AG09309 (cell line): ENCODE measurements around the gene KBTBD2.
"Not testable (repeated sequence)": the region's sequence is repeated elsewhere in the genome, so short reads cannot be mapped to it uniquely, and the experiment has no call there.

ENCODE experiments used
- DNase-seq: peaks from one replicate; pipeline ENCODE4 v3.0.0-alpha.2; 2010; ENCODE audit warnings: low read depth
- H3K4me3 ChIP-seq: 2 replicates; pipeline ENCODE4 v1.5.1; 2011; ENCODE audit warnings: mild to moderate bottlenecking, low read depth, low read length, moderate library complexity; ENCODE audit not compliant: control insufficient read depth
- TF ChIP-seq, protein P1 (sequence below): IDR thresholded peaks from 2 replicates; pipeline ENCODE4 v1.5.1; 2011; ENCODE audit warnings: mild to moderate bottlenecking, low read depth, low read length, inconsistent platforms; ENCODE audit not compliant: insufficient read depth, control insufficient read depth; ENCODE audit errors: missing control alignments

The KBTBD2 gene

DNA sequence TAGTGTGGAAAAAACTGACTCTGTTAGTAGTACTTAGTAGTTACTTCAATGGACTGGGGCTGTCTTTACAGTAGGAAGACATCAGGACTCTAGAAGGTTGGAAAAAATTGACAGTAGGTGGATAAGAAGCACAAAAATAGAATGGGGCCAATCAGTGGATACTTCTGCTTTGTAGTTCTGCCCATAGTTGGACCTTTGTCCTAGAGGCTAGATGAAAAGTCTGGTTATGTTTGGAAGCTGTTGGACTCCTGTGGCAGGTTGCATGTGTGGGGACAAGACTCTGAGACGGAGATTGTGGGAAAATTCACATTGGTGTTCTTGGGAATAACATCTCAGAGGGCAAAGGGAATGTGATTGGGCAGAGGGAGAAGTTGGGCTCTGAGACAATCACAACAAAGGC lies 18.6 kb upstream of the KBTBD2 start:
- TF ChIP-seq, protein P1, sequence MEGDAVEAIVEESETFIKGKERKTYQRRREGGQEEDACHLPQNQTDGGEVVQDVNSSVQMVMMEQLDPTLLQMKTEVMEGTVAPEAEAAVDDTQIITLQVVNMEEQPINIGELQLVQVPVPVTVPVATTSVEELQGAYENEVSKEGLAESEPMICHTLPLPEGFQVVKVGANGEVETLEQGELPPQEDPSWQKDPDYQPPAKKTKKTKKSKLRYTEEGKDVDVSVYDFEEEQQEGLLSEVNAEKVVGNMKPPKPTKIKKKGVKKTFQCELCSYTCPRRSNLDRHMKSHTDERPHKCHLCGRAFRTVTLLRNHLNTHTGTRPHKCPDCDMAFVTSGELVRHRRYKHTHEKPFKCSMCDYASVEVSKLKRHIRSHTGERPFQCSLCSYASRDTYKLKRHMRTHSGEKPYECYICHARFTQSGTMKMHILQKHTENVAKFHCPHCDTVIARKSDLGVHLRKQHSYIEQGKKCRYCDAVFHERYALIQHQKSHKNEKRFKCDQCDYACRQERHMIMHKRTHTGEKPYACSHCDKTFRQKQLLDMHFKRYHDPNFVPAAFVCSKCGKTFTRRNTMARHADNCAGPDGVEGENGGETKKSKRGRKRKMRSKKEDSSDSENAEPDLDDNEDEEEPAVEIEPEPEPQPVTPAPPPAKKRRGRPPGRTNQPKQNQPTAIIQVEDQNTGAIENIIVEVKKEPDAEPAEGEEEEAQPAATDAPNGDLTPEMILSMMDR, result no peak
- no peak overlapping the region for H3K4me3 ChIP-seq
- no peak for DNase-seq

DNA sequence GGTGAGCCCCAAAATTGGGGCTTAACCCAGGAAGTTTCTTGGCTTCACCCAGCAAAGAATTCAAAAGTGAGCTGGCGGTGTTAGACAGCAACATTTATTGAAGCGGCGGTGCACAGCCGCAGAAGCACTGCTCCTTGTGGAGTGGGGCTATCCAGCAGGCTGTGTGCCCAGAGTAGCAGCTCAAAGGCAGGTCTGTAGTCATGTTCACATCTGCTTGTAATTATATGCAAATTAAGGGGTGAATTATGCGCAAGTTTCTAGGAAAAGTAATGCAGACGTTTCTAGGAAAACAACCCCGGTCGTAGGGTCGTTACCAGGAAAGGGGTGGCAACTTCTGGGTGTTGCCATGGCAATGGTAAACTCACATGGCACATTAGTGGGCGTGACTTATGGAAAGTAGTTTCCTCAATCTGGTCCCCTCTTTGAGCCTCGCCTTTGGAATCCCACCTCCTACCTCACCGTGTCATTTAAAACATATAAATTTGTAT lies 13.7 kb upstream of the KBTBD2 start:
- TF ChIP-seq, protein P1, result peak; percentile 13
- peak overlapping the region; percentile 7 for H3K4me3 ChIP-seq
- DNase-seq, result peak; percentile 65

DNA sequence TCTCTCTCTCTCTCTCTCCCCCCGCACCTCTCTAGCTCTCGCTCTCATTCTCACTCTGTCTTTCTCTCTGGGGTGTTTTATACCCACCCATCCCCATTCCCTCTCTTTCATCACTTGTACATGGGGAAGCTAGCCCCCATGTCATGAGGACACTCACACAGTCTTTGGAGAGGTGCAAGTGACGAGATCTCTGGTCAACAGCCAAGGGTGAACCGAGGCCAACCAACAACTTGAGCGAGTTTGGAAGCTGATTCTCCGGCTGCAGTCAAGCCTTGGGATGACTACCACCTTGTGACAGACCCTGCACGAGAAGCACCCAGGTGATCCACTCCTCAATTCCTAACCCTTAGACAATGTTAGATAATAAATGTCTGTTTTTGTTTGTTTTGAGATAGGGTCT lies 10.1 kb upstream of the KBTBD2 start:
- TF ChIP-seq, protein P1, result no peak
- DNase-seq, result no peak
- H3K4me3 ChIP-seq, result no peak overlapping the region

DNA sequence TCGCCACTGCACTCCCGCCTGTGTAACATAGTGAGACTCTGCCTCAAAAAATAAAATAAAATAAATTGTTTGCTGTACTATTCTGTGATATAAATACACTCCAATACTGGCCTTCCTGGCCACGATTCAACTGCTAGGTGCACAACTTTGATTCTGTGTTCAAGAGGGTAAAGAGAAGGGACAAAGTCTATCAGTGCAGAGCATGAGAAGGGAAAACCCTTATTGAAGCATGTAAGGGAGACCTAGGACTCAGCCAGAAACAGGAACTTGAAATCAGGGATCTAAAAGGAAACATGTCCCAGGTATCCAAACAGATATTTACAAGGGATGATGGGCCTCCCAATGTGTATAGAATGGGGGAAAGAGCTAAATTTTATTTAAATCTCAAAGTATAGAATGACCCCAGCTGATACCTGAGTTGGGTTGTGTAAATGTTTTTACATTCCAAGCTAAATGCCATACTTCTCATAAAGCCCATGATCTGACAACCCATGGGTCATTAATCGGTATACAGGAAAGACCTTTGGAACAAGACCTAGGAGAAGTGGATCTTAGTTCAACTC lies 9.0 kb upstream of the KBTBD2 start:
- no peak overlapping the region for H3K4me3 ChIP-seq
- TF ChIP-seq, protein P1, result no peak
- no peak for DNase-seq

DNA sequence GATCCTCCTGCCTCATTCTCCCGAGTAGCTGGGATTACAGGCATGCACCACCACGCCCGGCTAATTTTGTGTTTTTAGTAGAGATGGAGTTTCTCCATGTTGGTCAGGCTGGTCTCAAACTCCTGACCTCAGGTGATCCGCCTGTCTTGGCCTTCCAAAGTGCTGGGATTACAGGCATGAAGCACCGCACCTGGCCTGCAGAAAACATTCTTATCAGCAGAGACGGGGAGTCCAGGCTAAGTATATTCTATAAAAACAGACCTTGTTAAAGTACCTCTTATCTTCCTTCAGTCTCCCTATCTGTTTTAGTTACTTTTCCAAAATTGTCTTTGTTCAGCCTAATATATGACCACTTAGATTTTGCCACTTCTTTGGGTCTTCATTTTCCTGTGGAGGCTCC lies 5.8 kb upstream of the KBTBD2 start:
- not testable (repeated sequence) for DNase-seq, H3K4me3 ChIP-seq

DNA sequence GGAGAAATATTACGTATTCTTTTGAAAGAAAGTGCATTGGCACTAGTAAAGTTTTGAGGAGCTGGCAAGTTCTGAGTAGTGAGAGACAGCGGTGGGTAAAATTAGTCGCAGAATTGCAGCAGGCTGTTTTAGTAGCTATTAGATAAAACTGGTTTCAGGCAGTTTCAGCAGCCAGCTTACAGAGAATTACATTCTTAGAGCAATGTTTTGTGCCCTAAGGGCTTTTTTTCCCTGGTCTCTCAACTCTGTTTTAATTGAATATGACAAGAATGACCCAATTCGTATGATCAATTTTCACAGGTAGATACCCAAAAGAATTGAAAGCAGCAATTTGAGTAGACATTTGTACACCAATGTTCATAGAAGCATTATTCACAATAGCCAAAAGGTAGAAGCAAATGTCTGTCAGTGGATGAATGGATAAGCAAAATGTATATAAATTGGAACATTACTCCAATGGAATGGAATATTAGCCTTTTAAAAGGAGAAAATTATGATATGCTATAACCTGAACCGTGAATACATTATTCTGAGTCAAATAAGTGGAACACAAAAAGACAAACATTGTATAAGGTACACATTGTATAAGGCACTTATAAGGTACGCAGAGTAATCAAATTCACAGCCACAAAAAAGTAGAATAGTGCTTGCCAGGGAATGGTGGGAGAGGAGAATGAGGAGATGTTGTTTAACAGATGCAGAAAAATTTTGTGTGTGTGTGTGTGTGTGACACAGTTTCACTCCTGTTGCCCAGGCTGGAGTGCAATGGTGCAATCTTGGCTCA lies 5.2 kb upstream of the KBTBD2 start:
- TF ChIP-seq, protein P1, result no peak
- no peak overlapping the region for H3K4me3 ChIP-seq
- no peak for DNase-seq

DNA sequence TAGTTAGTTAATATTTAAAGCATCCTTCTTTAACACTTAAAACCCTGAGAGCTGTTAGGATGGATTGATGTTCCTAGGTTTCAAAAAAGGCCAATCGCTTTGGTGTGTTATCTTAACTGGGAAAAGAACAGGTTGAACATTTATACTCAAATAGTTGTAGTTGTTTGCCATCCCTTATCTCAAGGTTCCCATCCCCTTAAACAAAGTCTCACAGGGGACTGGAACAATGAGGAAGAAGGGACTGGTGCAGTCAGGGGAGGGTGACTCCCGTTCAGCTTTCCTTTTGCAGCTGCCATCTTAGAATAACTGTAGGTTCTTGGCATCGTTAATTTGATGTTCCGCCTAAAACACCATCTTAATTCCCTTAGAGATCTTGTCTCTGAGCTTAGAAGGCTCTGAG lies 2.6 kb upstream of the KBTBD2 start:
- TF ChIP-seq, protein P1, result no peak
- H3K4me3 ChIP-seq, result no peak overlapping the region
- no peak for DNase-seq
